ENCODE data around the gene TCL1A.
"Not testable (repeated sequence)": the region's sequence is repeated elsewhere in the genome, so short reads cannot be mapped to it uniquely, and the experiment has no call there.

TCL1A gene

DNA sequence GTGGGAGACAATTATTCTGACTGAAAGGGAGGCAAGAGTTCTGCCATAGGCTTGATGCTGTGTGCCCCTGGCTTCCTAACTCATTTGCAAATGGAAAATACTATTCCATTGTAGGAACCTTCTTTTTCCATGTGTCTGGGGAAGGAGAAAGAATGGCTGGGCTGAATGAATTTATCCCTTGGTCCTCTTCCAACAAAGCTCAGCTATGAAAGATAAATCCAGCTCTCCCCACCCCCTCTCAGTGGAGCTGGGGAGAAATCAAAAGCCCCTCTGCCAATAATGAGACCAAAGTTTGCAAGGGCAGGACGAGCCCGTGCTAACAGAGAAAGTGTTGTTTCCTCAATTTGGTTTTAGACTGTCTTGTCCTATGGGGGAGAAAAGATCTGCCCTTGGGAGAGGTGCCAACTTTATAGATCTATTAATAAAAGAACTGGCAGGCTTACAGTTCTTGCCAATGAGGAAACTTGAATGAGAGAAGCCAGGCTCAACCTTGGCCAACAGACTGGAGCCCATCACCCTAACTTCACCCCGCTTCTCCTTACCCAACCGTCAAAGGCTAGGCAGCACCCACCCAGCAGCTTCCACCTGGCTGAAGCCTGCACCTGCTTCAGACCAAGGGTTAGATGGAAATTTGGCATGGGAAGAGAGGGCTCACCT is 36.6 kb downstream of the TCL1A start:
- no peak for DNase-seq (ENCODE audit: low read depth in 2 of 2)

DNA sequence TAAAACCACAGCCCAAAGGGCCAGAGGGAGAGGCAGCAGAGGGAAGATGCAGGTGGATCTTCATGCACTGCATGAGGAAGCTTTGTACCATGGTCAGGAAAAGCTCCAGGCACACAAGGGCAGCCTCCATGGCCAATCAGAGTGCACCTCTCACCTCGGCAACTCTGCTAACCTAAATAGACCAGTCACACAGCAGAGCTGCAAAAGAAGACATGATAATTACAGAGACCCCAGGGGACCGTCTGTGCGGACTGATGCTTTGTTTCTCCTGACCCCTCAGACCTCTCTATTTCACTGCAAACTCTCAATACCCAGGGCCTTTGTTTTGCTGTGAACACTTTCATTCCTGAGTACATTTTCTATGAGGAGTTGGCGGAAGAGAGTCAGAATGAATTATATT is 38.4 kb downstream of the TCL1A start:
- no peak for DNase-seq (ENCODE audit: low read depth in 2 of 2)

DNA sequence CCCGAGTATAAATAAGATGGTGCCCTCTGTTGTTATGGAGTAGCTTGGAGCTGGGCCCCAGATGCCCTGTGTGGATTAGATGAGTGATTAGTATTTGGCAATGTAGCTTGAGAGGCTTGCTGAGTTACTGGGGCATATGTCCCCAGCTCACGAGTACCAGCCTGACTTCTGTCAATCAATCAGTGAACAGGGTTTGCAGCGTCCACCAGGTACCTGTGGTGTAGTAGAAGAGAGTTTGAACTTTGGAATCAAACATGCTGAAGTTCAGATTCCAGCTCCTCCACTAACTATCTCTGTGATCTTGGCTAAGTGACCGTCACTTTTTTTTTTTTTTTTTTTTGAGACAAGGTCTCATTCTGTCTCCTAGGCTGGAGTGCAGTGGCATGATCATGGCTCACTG is 39.3 kb downstream of the TCL1A start:
- DNase-seq (ENCODE audit: low read depth in 2 of 2) = no peak

DNA sequence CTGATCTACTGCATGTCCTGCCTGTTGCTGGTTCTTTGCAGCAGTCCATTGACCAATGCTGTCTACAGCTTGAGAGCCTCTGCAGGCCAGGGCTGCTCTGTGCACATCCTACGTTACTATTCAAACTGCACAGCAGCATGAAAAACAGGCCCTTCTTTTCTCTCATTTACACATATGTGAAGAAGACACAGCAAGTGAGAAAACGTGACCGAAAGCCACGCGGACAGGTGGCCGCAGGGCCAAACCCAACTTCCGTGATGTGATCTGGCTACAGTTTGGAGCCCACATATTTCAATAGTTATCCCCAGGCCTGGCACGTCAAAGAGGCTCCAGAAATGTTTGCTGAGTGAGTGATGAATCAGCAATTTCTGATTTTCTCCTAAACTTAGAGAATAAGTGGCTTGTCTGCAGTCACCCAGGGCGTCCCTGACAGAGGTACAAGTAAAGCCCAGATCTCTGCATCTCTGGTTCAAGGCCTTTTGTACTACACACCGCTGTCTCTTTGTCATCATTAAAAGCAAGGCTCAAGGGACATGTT is 45.6 kb downstream of the TCL1A start:
- DNase-seq (ENCODE audit: low read depth in 2 of 2) = no peak

DNA sequence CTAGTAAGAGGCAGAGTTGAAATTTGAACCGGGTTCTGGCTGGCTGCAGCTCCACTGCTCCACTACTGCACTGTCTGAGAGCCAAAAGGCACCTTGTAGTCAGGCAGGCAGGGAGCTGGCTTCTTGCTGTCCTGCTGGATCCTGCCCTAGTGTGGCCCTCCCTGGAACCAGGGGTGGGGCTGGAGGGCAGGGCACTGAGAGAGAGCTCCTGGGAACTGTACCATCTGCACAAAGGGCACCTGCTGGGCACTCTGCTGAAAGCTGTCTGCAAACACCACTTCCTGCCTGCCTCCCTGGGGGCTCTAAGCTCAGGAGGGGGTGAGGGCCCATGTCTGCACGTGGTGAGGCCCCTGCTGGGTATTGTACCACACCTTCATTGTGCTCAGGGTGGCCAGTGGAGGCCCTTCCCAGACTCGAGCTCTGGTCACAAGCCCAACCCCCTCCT is 46.7 kb downstream of the TCL1A start:
- no peak for DNase-seq (ENCODE audit: low read depth in 2 of 2)

DNA sequence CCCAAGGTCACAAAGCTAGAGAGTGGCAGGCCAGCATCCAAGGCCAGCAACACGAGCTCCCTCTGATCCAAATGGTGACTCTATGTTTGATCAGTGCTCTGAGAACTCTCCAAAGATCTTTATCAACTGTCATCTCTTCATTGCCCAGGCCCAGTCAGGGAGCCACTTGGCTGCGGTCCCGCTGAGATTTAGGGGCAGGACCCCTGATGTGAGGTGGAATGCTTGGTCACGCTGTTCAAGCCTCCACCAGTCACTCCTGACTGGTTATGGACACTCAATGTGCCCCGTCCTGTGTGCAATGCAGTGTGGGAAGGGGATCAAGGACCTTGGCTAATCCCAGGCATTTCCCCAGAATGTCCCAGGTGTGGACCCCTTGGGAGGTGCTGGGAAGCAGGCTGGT is 47.5 kb downstream of the TCL1A start:
- no peak for DNase-seq (ENCODE audit: low read depth in 2 of 2)

DNA sequence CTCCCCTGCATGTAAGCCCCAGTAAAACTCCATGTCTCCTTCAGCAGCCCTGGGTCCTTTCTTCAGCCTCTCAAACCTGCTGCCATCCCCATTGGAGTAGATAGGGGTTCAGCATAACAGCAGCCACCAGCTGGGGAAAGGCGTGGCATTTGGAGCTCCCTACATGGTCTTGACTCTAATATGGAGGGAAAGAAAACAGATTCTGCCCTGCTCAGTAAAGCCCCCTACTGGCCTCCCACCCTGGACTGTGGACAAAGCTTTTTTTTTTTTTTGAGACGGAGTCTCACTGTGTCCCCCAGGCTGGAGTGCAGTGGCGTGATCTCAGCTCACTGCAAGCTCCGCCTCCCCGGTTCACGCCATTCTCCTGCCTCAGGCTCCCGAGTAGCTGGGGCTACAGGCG is 48.4 kb downstream of the TCL1A start:
- DNase-seq (ENCODE audit: low read depth in 2 of 2) = not testable (repeated sequence)

DNA sequence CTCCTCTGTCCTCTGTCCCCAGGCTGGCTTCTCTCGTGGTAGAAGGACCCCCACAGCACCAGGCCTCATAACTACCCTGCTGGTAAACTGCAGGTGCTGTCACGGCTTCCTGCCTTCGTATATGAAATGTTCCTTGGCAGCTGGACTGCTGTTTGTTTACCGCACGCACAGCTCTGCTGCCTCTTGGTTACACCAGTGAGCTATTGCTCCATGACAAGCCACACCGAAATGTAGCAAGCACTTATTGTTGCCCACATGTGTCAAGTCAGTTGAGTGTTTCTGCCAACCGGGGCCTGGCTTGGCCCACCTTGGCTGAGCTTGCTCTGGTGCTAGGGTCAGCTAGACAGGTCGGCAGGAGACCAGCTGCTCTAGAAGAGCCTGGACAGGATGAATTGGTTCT is 49.4 kb downstream of the TCL1A start:
- no peak for DNase-seq (ENCODE audit: low read depth in 2 of 2)

DNA sequence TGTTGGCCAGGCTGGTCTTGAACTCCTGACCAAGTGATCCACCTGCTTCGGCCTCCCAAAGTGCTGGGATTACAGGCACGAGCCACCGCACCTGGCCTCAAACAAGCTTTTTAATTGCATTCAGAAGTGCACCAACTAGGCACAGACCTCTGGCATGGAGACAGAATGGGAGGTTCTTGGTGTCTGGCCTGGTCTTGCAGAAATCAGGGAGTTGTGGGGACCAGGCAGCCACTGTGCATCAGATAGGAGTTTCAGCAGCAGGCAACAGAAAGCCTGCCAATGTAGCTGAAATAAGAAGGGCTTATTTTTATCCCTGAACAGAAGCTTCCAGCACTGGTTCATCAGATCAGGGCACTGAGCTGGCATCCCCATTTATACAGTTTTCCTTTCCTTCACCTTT is 49.9 kb downstream of the TCL1A start:
- no peak for DNase-seq (ENCODE audit: low read depth in 2 of 2)

DNA sequence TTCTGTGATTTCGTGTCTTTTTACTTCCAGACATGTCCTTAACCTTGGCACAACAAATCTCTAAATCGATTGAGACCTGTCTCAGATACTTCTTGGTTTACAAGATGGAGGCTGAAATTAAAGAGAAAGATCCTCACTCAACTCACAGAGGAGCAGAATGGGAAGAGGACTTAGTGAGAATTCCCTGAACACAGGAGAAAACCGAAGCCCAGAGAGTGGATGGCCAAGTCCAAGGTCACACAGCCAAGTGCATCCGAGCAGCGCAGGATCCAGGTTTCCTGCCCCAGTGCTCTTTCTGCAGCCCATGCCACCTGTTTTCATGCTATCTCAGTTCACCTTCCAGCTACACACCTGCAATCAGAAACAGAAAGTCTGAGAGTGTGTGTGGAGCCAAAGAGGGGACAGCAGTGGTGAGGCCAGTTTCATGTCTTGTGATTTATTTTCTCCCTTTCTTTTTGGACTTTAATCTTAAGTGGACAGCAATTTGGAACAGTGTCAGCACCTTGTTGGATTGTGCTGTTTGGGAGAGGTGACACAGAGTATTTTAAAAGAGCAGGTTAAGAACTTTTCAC is 50.6 kb downstream of the TCL1A start:
- DNase-seq (ENCODE audit: low read depth in 2 of 2) = no peak

DNA sequence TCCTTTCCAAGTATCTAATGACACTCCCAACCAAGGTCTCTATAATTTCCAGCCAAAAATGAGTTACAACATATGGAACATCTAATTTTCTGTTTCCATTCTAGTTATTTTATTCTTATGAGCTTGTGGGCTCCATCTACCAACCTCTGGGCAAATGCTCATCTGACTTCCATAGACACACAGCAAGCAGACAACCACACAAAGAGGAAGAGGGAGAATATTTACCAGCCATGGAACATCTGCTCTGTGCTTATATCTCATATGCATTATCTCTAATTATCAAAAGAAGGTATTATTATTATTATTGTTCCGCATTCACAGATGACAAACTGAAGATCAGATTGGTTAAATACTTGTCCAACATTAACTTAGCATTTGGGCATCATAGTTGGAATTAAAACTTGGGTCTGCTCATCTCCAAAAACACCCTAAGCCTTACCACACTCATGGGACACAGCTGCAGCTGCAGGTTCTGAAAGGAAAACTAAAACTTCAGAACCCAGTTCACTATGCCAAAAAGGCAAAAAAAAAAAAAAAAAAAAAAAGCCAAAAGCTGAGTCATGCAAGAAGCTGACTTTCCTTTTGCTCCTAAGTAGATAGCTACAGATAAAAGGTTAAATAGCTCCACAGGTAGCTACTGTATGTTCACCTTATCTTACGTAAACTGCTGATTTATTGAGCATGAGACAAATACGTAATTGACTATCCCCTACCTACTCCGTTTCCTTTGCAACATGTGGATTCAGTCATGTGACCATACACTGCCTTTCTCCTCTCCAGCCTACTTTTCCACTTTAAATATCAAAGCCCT is 51.3 kb downstream of the TCL1A start:
- DNase-seq (ENCODE audit: low read depth in 2 of 2) = no peak

DNA sequence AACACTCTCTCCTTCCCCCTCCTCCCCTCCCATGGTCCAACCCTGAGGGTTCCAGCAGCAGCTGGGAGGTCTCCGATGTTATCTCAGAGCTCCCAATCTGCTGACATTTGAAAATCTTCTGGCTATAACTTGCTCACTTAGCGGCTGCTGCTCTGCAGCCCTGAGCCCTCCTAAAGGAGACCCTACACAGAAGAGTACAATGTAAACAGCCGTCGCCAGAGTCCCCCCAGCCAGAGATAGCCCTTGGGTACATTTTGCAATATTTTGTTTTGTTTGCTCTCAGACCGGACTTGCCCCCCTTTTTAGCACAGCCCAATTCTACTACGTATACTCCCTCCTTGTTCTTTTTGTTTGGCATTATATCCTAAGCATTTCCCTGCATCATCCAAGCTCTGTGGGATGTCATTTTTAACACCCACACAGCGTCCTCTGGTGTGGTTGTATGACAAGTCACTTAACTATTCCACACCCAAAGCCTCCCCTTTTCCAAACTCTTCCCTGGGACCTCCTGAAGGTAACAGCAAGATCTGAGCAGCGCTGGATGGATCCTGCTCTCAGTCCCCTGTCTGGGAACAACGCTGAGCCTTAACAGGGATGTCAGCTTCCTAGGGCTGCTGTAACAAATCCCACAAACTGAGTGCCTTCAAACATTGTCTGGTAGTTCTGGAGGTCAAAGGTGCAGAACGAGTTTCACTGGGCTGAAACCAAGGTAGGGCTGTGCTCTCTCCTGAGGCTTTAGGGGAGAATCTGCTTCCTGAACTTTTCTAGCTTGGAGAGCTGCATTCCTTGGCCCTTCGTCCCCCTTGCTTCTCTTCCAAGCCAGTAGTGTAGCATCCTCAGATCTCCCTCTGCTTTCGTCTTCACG is 53.0 kb downstream of the TCL1A start:
- DNase-seq (ENCODE audit: low read depth in 2 of 2) = no peak

DNA sequence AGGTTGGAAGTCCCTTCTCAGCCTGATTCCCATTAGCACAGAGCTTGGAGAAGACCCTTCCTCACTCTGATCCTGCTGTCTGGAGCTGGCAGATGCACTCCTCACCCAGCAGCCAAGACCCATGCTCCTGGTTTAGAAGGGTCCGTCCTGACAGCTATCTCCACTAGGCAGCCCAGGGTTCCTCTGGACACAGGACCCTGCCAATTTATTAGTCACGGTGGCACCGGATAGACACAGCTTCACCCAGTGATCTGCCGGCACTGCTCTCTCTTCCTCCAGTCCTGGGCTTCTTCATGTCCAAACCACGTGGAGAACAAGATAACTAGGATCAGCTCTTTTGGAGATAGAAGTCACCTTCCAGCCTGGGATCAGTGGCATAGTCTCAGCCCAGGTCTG is 53.9 kb downstream of the TCL1A start:
- no peak for DNase-seq (ENCODE audit: low read depth in 2 of 2)
